IMR-90 (cell line): ENCODE data around the gene OR2B6.

Experiments used
- CEBPB ChIP-seq: IDR thresholded peaks from 2 replicates; pipeline ENCODE4 v1.6.1; 2012; ENCODE audit warnings: low read depth, low read length, improper control_type of control experiment
- CTCF ChIP-seq: conservative IDR thresholded peaks from 2 replicates; pipeline ENCODE4 v1.5.1; 2012; ENCODE audit warnings: mild to moderate bottlenecking, low read depth, low read length, improper control_type of control experiment
- POLR2A ChIP-seq: IDR thresholded peaks from 2 replicates; pipeline ENCODE4 v1.6.1; 2012; ENCODE audit warnings: mild to moderate bottlenecking, low read depth, low read length

DNA sequence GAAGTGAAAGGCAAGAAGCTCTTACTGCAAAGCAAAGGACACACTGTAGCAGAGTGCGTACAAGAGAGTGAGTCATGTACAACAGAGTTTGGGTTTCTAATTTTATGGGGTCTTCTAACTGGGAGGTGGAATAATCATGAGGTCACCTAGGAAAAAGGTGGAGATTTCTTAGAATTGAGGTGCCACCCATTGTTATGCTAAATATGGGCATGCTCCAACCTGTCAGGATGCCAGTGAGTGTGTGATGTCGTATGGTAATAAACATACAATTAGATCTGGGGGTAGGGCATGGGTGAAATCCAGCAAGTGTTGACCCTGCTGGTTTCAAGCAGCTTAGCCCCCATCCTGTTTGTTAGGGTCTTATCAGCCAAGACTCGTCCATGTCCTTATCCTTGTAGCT is 46.6 kb downstream of the OR2B6 start:
- TF ChIP-seq POLR2A (no peak), CTCF (no peak), CEBPB (no peak)
